ENCODE measurements around the gene ZNF180.
A peak's percentile ranks its signal among the peaks of the same experiment; 100 is the strongest.

Gene ZNF180

GRCh38 chr19:44530777-44531176 lies 30.5 kb upstream of the ZNF180 start:
- Histone ChIP-seq H3K36me3 (ENCODE audit: low read depth) (no peaks in the 10 kb centered on the region), H3K4me1 (ENCODE audit: insufficient read depth, poor library complexity, severe bottlenecking) (no peaks in the 10 kb centered on the region), H3K27ac (ENCODE audit: poor library complexity, severe bottlenecking) (no peak overlapping the region), H3K9me3 (ENCODE audit: severe bottlenecking) (no peaks in the 10 kb centered on the region), H3K4me3 (ENCODE audit: severe bottlenecking) (no peak overlapping the region), H3K27me3 (ENCODE audit: insufficient read depth, poor library complexity, severe bottlenecking) (no peaks in the 10 kb centered on the region)
- ATAC-seq (ENCODE audit: low read depth) = peak; percentile 62; the same call in 2 of the 3 replicates
- no peak for TF ChIP-seq CTCF (IDR thresholded peaks at IDR 0.05; ENCODE audit: poor library complexity, severe bottlenecking)
- DNase-seq (ENCODE audit: low spot score) = no peak

- DNase-seq (ENCODE audit: low spot score) (no peak), ATAC-seq (ENCODE audit: low read depth) (no peak)
- Histone ChIP-seq H3K36me3 (ENCODE audit: low read depth) (no peaks in the 10 kb centered on the region), H3K27ac (ENCODE audit: poor library complexity, severe bottlenecking) (no peak within 1 kb of the TSS), H3K4me1 (ENCODE audit: insufficient read depth, poor library complexity, severe bottlenecking) (no peaks in the 10 kb centered on the region), H3K27me3 (ENCODE audit: insufficient read depth, poor library complexity, severe bottlenecking) (no peaks in the 10 kb centered on the region), H3K4me3 (ENCODE audit: severe bottlenecking) (no peak within 1 kb of the TSS), H3K9me3 (ENCODE audit: severe bottlenecking) (no peaks in the 10 kb centered on the region)
- TF ChIP-seq CTCF (IDR thresholded peaks at IDR 0.05; ENCODE audit: poor library complexity, severe bottlenecking) = no peak
These were observed 29.2 kb upstream of the ZNF180 start, which contains the start of gene CEACAM20 for GRCh38 chr19:44529536-44529935. TSS of gene CEACAM20 (minus strand) at chr19:44529675. CDS start at chr19:44529509, 166 bp downstream.

- H3K9me3 ChIP-seq (ENCODE audit: severe bottlenecking) = no peaks in the 10 kb centered on the region
- no peak overlapping the region for H3K4me3 ChIP-seq (ENCODE audit: severe bottlenecking)
- no peak for DNase-seq (ENCODE audit: low spot score)
- no peak for ATAC-seq (ENCODE audit: low read depth)
- no peaks in the 10 kb centered on the region for H3K36me3 ChIP-seq (ENCODE audit: low read depth)
- no peak for TF ChIP-seq CTCF (IDR thresholded peaks at IDR 0.05; ENCODE audit: poor library complexity, severe bottlenecking)
- no peaks in the 10 kb centered on the region for H3K27me3 ChIP-seq (ENCODE audit: insufficient read depth, poor library complexity, severe bottlenecking)
- no peak overlapping the region for H3K27ac ChIP-seq (ENCODE audit: poor library complexity, severe bottlenecking)
- H3K4me1 ChIP-seq (ENCODE audit: insufficient read depth, poor library complexity, severe bottlenecking) = no peaks in the 10 kb centered on the region
These were observed 27.2 kb upstream of the ZNF180 start for GRCh38 chr19:44527554-44527953.

GRCh38 chr19:44525721-44526430 lies 25.6 kb upstream of the ZNF180 start:
- ATAC-seq (ENCODE audit: low read depth) (no peak), DNase-seq (ENCODE audit: low spot score) (no peak)
- Histone ChIP-seq H3K4me1 (ENCODE audit: insufficient read depth, poor library complexity, severe bottlenecking) (no peaks in the 10 kb centered on the region), H3K36me3 (ENCODE audit: low read depth) (no peaks in the 10 kb centered on the region), H3K27me3 (ENCODE audit: insufficient read depth, poor library complexity, severe bottlenecking) (no peaks in the 10 kb centered on the region), H3K9me3 (ENCODE audit: severe bottlenecking) (no peaks in the 10 kb centered on the region), H3K27ac (ENCODE audit: poor library complexity, severe bottlenecking) (no peak overlapping the region), H3K4me3 (ENCODE audit: severe bottlenecking) (no peak overlapping the region)
- TF ChIP-seq CTCF (IDR thresholded peaks at IDR 0.05; ENCODE audit: poor library complexity, severe bottlenecking) = no peak

GRCh38 chr19:44521370-44521769 lies 21.0 kb upstream of the ZNF180 start:
- ATAC-seq (ENCODE audit: low read depth) = no peak
- H3K4me3 ChIP-seq (ENCODE audit: severe bottlenecking) = no peak overlapping the region
- no peaks in the 10 kb centered on the region for H3K4me1 ChIP-seq (ENCODE audit: insufficient read depth, poor library complexity, severe bottlenecking)
- no peaks in the 10 kb centered on the region for H3K36me3 ChIP-seq (ENCODE audit: low read depth)
- no peak overlapping the region for H3K27ac ChIP-seq (ENCODE audit: poor library complexity, severe bottlenecking)
- no peak for DNase-seq (ENCODE audit: low spot score)
- TF ChIP-seq CTCF (IDR thresholded peaks at IDR 0.05; ENCODE audit: poor library complexity, severe bottlenecking) = no peak
- no peaks in the 10 kb centered on the region for H3K9me3 ChIP-seq (ENCODE audit: severe bottlenecking)
- no peaks in the 10 kb centered on the region for H3K27me3 ChIP-seq (ENCODE audit: insufficient read depth, poor library complexity, severe bottlenecking)
